Esophagus muscularis mucosa (tissue), 4 donors: ENCODE measurements around the gene ESCO1. TPM values are rescaled to one million over a fixed set of nuclear protein-coding genes. Genes with fewer than 3 reads are reported as not detected.

Source experiments
- DNase-seq: peaks from one replicate; pipeline ENCODE4 v3.0.0-alpha.2; 2017; ENCODE audit errors: extremely low spot score
- H3K27ac ChIP-seq, 4 donors: fragments of 200-600 bp; sonication (generic); replicated peaks in 1 of 4; 1 replicate in 3 of 4; 2 replicates in 1 of 4; pipeline ENCODE4 v1.5.1; 2016 to 2019; ENCODE audit warnings: mild to moderate bottlenecking in 1 of 4
- H3K27me3 ChIP-seq, 4 donors: fragments of 200-600 bp; sonication (generic); one replicate each; pipeline versions ENCODE4 v1.5.1 to v1.6.0; 2016 to 2019
- H3K36me3 ChIP-seq, 4 donors: fragments of 200-600 bp; sonication (generic); one replicate each; pipeline ENCODE4 v1.5.1; 2016 to 2019
- H3K4me1 ChIP-seq, 4 donors: fragments of 200-600 bp; sonication (generic); one replicate each; pipeline ENCODE4 v1.5.1; 2016 to 2019
- H3K4me3 ChIP-seq, 4 donors: fragments of 200-600 bp; sonication (generic); 1 replicate in 2 of 4; 2 replicates in 2 of 4; pipeline ENCODE4 v1.5.1; 2016 to 2019; ENCODE audit warnings: mild to moderate bottlenecking in 4 of 4, moderate library complexity in 1 of 4
- H3K9me3 ChIP-seq, 4 donors: fragments of 200-600 bp; sonication (generic); 1 replicate in 3 of 4; 2 replicates in 1 of 4; pipeline ENCODE4 v1.5.1; 2016 to 2019
- EP300 ChIP-seq: sonication (generic); formaldehyde crosslinking; IDR thresholded peaks from one replicate; pipeline ENCODE4 v1.6.1; 2017; ENCODE audit warnings: antibody characterized with exemption
- POLR2A ChIP-seq: fragments of 450-650 bp; IDR thresholded peaks from one replicate; pipeline ENCODE4 v1.6.1; 2017; ENCODE audit warnings: antibody characterized with exemption, moderate library complexity, mild to moderate bottlenecking, low read depth
- POLR2AphosphoS5 ChIP-seq, 2 donors: sonication (generic); formaldehyde crosslinking; IDR thresholded peaks; one replicate each; pipeline ENCODE4 v1.6.1; 2017; ENCODE audit warnings: antibody characterized with exemption in 2 of 2
- WGBS: methylation state at CpG from one replicate; pipeline ENCODE4 v1.1.5; 2018; 5-methylcytosine and 5-hydroxymethylcytosine counted together
- intact Hi-C: fragments of 100-400 bp; cut with DNase I; formaldehyde crosslinking; loops from one replicate; pipeline ENCODE4 v1.15.1; 2023
- total RNA-seq, 4 donors: library from RNA; depleted of rRNA; stranded (reverse); fragments of >200 nt; gene quantifications; one replicate each; pipeline versions ENCODE4 v1.1.0 to v1.2.1, GENCODE V29; 2016
- TF ChIP-seq, protein P1 (sequence below), 3 experiments: fragments of 200-600 bp in 2 of 3; fragments of 450-650 bp in 1 of 3; sonication (generic) in 2 of 3; IDR thresholded peaks; one replicate each; pipeline ENCODE4 v1.5.1; 2017 to 2019; ENCODE audit warnings: antibody characterized with exemption in 3 of 3, mild to moderate bottlenecking in 2 of 3, moderate library complexity in 1 of 3

Gene ESCO1
- total RNA-seq, 4 donors from 2014 or later = 12.6 to 19.5 (median 15.0) TPM

GRCh38 chr18:21486905-21487437 lies 113.5 kb downstream of the ESCO1 start:
- Histone ChIP-seq H3K36me3 (no peaks in the 10 kb centered on the region), H3K4me3 (no peak overlapping the region), H3K9me3 (no peaks in the 10 kb centered on the region), H3K27ac (no peak overlapping the region), H3K4me1 (peaks cover 0 to 10% (median 5%) of the 10 kb centered on the region in 4 donors), H3K27me3 (no peaks in the 10 kb centered on the region)
- intact Hi-C loops = loop anchor here (10.0 kb wide), 1 partner anchor 118 kb away; the partner anchor contains the start of gene ESCO1
- no peak for DNase-seq
- WGBS = 69% methylated on average over 3 of the region's 3 CpGs
- TF ChIP-seq POLR2A (no peak), POLR2AphosphoS5 (IDR thresholded peaks at IDR 0.05) (no peak), EP300 (no peak)
- TF ChIP-seq, protein P1, sequence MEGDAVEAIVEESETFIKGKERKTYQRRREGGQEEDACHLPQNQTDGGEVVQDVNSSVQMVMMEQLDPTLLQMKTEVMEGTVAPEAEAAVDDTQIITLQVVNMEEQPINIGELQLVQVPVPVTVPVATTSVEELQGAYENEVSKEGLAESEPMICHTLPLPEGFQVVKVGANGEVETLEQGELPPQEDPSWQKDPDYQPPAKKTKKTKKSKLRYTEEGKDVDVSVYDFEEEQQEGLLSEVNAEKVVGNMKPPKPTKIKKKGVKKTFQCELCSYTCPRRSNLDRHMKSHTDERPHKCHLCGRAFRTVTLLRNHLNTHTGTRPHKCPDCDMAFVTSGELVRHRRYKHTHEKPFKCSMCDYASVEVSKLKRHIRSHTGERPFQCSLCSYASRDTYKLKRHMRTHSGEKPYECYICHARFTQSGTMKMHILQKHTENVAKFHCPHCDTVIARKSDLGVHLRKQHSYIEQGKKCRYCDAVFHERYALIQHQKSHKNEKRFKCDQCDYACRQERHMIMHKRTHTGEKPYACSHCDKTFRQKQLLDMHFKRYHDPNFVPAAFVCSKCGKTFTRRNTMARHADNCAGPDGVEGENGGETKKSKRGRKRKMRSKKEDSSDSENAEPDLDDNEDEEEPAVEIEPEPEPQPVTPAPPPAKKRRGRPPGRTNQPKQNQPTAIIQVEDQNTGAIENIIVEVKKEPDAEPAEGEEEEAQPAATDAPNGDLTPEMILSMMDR (IDR thresholded peaks at IDR 0.05) = no peak

DNA sequence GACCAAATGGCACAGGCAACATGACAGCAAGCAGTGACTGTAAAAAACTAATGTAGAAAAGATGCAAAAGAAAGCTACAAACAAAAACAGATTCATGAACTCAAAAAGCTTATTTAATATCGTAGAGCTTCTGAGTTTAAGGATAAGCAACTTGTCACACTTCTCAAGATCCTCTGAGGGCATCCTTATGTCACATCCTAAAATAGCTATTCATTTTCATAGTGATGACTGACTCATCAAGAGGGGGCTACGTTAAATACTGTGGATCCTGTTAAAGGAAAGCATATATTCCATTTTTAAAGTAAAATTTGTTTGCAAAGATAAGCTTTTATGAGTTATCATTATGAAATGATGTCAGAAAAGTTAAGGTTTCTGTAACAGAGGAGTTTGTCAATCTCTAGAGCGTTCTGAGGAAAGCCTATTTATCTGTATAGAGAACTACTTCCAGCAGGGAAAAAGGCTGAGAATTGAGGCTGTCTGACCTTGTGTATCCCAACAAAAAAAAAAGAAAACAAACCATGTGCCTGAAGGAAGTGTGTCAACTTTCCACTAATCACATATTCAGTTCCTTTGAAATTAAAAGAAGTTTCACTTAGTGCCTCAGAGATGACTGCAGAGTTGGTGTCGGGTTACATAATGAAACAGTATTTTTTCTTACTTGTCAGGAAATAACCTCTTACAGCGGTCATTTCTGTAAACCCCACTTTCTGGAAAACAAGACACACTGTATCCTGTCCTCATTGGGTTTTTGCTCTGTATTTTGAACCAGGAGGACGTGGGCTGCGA lies 115.5 kb downstream of the ESCO1 start:
- TF ChIP-seq POLR2AphosphoS5 (IDR thresholded peaks at IDR 0.05) = no peak
- TF ChIP-seq, protein P1 (IDR thresholded peaks at IDR 0.05) = no peak
- TF ChIP-seq POLR2A = no peak
- TF ChIP-seq EP300 = no peak
- 60% methylated on average over 7 of the region's 7 CpGs for WGBS
- intact Hi-C loops = loop anchor here (10.0 kb wide), 1 partner anchor 120 kb away; the partner anchor contains the start of gene ESCO1
- Histone ChIP-seq H3K4me1 (peaks cover 0 to 10% (median 5%) of the 10 kb centered on the region in 4 donors), H3K27ac (no peak overlapping the region), H3K4me3 (no peak overlapping the region), H3K9me3 (no peaks in the 10 kb centered on the region), H3K27me3 (no peaks in the 10 kb centered on the region), H3K36me3 (no peaks in the 10 kb centered on the region)
- DNase-seq = no peak

- intact Hi-C loops = loop anchor here (10.0 kb wide), 1 partner anchor 122 kb away; the partner anchor contains the start of gene ESCO1
- Histone ChIP-seq H3K27me3 (no peaks in the 10 kb centered on the region), H3K4me1 (peaks cover 0 to 10% (median 3%) of the 10 kb centered on the region in 4 donors), H3K4me3 (no peak overlapping the region), H3K36me3 (no peaks in the 10 kb centered on the region), H3K27ac (no peak overlapping the region), H3K9me3 (no peaks in the 10 kb centered on the region)
- TF ChIP-seq POLR2AphosphoS5 (IDR thresholded peaks at IDR 0.05) (no peak), EP300 (no peak), POLR2A (no peak)
- TF ChIP-seq, protein P1 (IDR thresholded peaks at IDR 0.05) = no peak
- no peak for DNase-seq
- 79% methylated on average over 5 of the region's 5 CpGs for WGBS
These were observed 117.5 kb downstream of the ESCO1 start for GRCh38 chr18:21483051-21483450.

DNA sequence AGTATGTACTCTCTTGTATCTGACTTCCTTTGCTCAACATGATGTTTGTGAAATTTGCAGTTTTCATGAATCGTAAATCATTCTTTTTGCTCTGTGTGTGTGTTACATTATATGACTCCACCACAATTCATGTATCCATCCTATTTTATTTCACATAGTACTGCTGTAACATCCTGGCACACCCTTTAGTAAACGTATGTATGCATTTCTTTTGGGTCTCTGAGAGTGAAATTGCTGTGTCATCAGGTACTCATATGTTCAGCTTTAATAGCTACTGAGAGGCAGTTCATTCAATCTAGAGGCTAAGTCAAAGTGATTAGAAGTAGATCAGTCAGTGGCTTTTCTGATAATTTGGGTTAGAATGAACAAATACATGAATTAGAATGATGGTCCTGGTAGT lies 118.8 kb downstream of the ESCO1 start:
- intact Hi-C loops = loop anchor here (10.0 kb wide), 1 partner anchor 123 kb away; the partner anchor contains the start of gene ESCO1
- TF ChIP-seq POLR2AphosphoS5 (IDR thresholded peaks at IDR 0.05) (no peak), POLR2A (no peak)
- H3K9me3 ChIP-seq = no peaks in the 10 kb centered on the region
- H3K36me3 ChIP-seq = no peaks in the 10 kb centered on the region
- no peaks in the 10 kb centered on the region for H3K27me3 ChIP-seq
- WGBS = 84% methylated on average over 2 of the region's 2 CpGs
- H3K27ac ChIP-seq = no peak overlapping the region
- no peak overlapping the region for H3K4me3 ChIP-seq
- peaks cover 0 to 10% (median 3%) of the 10 kb centered on the region in 4 donors for H3K4me1 ChIP-seq
- DNase-seq = no peak

- Histone ChIP-seq H3K4me3 (no peak overlapping the region), H3K27ac (no peak overlapping the region), H3K4me1 (peaks cover 0 to 7% (median 2%) of the 10 kb centered on the region in 4 donors), H3K36me3 (no peaks in the 10 kb centered on the region), H3K27me3 (no peaks in the 10 kb centered on the region), H3K9me3 (no peaks in the 10 kb centered on the region)
- intact Hi-C loops = loop anchor here (10.0 kb wide), 1 partner anchor 125 kb away; the partner anchor contains the start of gene ESCO1
- no peak for TF ChIP-seq EP300
- TF ChIP-seq POLR2A = no peak
- TF ChIP-seq, protein P1 (IDR thresholded peaks at IDR 0.05) = no peak
- no peak for TF ChIP-seq POLR2AphosphoS5 (IDR thresholded peaks at IDR 0.05)
- WGBS = 88% methylated on average over 5 of the region's 5 CpGs
- no peak for DNase-seq
These were observed 120.8 kb downstream of the ESCO1 start for GRCh38 chr18:21479721-21480120.
